OCI-LY7 (cell line): ENCODE measurements around the gene ARF6.

ENCODE experiments used
- EZH2phosphoT487 ChIP-seq: fragments of 200-600 bp; sonication (generic); IDR thresholded peaks from 2 replicates; pipeline ENCODE4 v1.6.1; 2018; ENCODE audit warnings: low read depth, borderline replicate concordance, mild to moderate bottlenecking, mixed run types, antibody characterized with exemption, low read length, moderate library complexity, mixed read lengths
- TF ChIP-seq, protein P1 (sequence below): fragments of 200-600 bp; sonication (generic); conservative IDR thresholded peaks from 2 replicates; pipeline ENCODE4 v1.5.1; 2014; ENCODE audit warnings: mild to moderate bottlenecking, antibody characterized with exemption, low read length, moderate library complexity, mixed read lengths

DNA sequence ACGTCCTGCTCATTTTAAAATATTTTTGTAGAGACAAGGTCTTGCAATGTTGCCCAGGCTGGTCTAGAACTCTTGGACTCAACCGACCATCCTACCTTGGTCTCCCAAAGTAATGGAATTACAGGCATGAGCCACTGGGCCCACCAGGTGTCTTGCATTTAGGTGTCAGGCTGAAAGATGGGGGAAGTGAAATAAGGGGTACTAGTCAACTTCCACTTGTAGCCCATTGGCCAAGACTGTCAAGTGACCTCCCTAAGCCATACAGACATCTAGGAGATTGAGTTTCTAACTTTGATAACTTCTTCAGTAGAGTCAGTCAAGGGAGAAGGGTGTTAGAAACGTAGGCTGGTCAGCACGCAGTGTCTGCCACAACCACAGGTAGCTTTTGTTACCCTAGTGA lies 32.0 kb downstream of the ARF6 start:
- TF ChIP-seq, protein P1, sequence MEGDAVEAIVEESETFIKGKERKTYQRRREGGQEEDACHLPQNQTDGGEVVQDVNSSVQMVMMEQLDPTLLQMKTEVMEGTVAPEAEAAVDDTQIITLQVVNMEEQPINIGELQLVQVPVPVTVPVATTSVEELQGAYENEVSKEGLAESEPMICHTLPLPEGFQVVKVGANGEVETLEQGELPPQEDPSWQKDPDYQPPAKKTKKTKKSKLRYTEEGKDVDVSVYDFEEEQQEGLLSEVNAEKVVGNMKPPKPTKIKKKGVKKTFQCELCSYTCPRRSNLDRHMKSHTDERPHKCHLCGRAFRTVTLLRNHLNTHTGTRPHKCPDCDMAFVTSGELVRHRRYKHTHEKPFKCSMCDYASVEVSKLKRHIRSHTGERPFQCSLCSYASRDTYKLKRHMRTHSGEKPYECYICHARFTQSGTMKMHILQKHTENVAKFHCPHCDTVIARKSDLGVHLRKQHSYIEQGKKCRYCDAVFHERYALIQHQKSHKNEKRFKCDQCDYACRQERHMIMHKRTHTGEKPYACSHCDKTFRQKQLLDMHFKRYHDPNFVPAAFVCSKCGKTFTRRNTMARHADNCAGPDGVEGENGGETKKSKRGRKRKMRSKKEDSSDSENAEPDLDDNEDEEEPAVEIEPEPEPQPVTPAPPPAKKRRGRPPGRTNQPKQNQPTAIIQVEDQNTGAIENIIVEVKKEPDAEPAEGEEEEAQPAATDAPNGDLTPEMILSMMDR, result no peak
- no peak for TF ChIP-seq EZH2phosphoT487
